ENCODE data around the gene RERE. TPM values are rescaled to one million over a fixed set of nuclear protein-coding genes. Genes with fewer than 3 reads are reported as not detected.

The RERE gene
- total RNA-seq, 4 donors from 2014 or later = 51.2 to 1,226 (median 253) TPM

DNA sequence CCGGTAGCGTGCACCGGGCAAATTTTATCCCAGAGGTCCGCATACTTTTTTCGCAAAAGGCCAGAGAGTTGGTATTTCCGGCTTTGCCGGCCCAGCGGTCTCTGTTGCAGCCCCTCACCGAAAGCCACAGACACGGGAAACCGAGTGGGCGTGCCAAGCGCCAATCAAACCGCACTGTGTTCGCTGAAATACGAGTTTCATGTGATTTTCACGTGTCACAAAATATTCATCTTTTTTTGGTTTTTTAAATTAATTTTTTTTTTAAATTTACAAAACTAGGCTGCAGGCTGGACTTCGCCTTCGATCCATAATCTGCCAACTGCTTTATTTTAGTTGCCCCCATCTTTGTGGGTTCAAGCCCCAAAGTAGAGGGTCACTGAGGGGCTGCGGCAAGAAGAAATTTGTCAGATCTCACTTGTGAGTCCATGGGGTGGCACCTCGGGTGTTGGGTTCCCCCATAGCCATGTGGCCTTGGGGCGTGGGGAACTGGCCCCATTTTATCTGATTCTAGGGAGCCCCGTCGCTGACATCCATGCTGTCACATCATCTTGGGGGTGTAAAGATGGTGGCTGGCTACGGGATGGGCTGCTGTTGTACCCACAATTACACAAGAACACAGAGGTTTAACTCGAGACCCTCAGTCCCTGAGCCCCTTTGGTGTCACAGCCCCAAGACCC is 478.8 kb downstream of the RERE start:
- H3K9me3 ChIP-seq = no peaks in the 10 kb centered on the region
- H3K4me1 ChIP-seq = peaks cover 1 to 4% of the 10 kb centered on the region in 2 donors
- no peaks in the 10 kb centered on the region for H3K27me3 ChIP-seq
- H3K4me3 ChIP-seq = no peak overlapping the region
- no peak for DNase-seq
- no peak for TF ChIP-seq POLR2A (IDR thresholded peaks at IDR 0.05)
- TF ChIP-seq, protein P1, sequence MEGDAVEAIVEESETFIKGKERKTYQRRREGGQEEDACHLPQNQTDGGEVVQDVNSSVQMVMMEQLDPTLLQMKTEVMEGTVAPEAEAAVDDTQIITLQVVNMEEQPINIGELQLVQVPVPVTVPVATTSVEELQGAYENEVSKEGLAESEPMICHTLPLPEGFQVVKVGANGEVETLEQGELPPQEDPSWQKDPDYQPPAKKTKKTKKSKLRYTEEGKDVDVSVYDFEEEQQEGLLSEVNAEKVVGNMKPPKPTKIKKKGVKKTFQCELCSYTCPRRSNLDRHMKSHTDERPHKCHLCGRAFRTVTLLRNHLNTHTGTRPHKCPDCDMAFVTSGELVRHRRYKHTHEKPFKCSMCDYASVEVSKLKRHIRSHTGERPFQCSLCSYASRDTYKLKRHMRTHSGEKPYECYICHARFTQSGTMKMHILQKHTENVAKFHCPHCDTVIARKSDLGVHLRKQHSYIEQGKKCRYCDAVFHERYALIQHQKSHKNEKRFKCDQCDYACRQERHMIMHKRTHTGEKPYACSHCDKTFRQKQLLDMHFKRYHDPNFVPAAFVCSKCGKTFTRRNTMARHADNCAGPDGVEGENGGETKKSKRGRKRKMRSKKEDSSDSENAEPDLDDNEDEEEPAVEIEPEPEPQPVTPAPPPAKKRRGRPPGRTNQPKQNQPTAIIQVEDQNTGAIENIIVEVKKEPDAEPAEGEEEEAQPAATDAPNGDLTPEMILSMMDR (IDR thresholded peaks at IDR 0.05) = no peak
- H3K27ac ChIP-seq = no peak overlapping the region
- no peaks in the 10 kb centered on the region for H3K36me3 ChIP-seq
- intact Hi-C loops (cut with DNase I; ENCODE audit: low total_unique reads) = no loop called here

DNA sequence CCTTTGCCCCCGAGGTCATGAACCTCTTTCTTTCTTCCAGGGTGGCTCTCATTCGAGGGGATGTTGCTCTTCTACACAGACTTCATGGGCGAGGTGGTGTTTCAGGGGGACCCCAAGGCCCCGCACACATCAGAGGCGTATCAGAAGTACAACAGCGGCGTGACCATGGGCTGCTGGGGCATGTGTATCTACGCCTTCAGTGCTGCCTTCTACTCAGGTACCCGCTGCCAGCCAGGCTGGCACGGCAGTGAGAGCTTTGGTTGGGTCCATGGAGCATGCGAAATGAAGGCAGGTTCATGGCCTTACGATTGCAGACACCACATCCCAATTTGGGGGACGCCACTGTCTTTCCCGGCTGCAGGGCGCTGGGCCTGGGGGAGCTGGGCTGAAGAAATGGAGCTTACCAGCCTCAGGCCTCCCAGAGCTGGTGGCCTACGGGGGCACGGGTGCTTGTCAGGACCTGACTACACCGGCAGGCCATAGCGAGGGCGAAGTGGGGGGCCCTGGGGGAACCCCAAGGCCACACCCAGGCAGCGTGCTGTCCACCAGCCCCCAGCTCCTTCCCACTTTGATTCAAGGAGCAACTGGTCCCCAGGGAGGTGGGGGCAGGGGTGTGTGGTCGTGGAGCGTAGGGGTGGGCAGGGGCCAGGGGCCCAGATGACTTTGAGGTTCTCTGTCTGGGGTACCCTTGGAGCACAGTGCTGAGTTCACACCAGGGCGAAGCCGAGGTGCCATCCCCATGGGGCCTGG is 479.5 kb downstream of the RERE start:
- H3K27ac ChIP-seq = no peak overlapping the region
- H3K4me3 ChIP-seq = no peak overlapping the region
- no peaks in the 10 kb centered on the region for H3K36me3 ChIP-seq
- peak in 1 of 2 donors; percentile 12 for DNase-seq
- no peaks in the 10 kb centered on the region for H3K27me3 ChIP-seq
- no peaks in the 10 kb centered on the region for H3K9me3 ChIP-seq
- TF ChIP-seq, protein P1 (IDR thresholded peaks at IDR 0.05) = no peak
- TF ChIP-seq POLR2A (IDR thresholded peaks at IDR 0.05) = no peak
- intact Hi-C loops (cut with DNase I; ENCODE audit: low total_unique reads) = no loop called here
- H3K4me1 ChIP-seq = peaks cover 0 to 3% of the 10 kb centered on the region in 2 donors

DNA sequence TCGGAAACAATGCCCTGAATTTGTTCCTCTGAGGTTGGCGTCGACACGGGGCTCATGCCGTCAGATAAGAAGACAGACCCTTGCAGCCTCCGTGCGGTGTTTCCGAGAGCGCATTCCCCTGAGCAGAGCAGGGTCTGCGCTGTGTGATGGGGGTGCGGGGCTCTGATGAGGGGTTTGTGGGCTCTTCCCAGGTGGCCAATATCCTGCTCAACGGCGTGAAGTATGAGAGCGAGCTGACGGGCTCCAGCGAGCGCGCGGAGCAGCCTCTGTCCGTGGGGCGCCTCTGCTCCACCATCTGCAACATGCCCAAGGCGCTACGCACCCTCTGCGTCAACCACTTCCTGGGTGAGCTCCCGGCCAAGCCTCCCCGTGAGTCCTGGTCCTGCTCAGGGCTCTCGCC is 482.2 kb downstream of the RERE start:
- Histone ChIP-seq H3K4me1 (no peaks in the 10 kb centered on the region), H3K9me3 (no peaks in the 10 kb centered on the region), H3K36me3 (no peaks in the 10 kb centered on the region), H3K27me3 (no peaks in the 10 kb centered on the region), H3K4me3 (no peak overlapping the region), H3K27ac (no peak overlapping the region)
- intact Hi-C loops (cut with DNase I; ENCODE audit: low total_unique reads) = no loop called here
- no peak for DNase-seq
- no peak for TF ChIP-seq POLR2A (IDR thresholded peaks at IDR 0.05)
- TF ChIP-seq, protein P1 (IDR thresholded peaks at IDR 0.05) = no peak

DNA sequence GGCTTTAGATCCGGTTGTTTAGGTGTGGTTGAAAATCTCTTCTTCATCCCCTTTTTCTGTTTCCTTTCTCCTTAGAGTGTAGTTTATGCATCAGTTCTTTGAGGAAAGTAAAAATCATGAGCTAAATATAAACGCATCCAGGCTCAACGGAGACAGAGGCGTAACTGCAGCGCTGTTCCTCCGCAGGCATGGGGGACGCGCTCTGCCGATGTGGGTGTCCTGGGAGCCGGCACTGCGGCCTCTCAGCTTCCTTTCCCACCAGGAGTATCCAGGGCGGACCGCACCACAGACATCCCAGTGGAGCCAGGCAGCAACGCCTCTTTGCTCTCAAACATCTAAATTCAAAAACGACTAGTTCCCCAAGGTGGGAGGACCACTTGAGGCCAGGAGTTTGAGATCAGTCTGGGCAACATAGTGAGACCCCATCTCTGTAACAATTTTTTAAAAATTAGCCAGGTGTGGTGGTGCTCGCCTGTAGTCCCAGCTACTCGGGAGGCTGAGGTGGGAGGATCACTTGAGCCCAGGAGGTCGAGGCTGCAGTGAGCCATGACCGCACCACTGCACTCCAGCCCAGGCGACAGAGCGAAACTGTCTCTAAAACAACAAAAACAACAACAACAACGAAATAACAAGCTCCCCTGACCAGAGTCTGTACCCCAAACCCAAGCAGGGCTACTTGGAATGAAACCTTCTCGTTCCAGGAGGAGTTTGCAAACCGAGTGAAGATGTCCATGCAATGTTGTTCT is 483.2 kb downstream of the RERE start:
- H3K27ac ChIP-seq = no peak overlapping the region
- H3K4me1 ChIP-seq = no peaks in the 10 kb centered on the region
- H3K9me3 ChIP-seq = no peaks in the 10 kb centered on the region
- no peak for TF ChIP-seq POLR2A (IDR thresholded peaks at IDR 0.05)
- TF ChIP-seq, protein P1 (IDR thresholded peaks at IDR 0.05) = no peak
- intact Hi-C loops (cut with DNase I; ENCODE audit: low total_unique reads) = no loop called here
- no peaks in the 10 kb centered on the region for H3K27me3 ChIP-seq
- H3K4me3 ChIP-seq = no peak overlapping the region
- DNase-seq = no peak
- H3K36me3 ChIP-seq = no peaks in the 10 kb centered on the region

Data from uterus (tissue), 4 donors.